HUES64 (cell line): Measurements from ENCODE around the gene VEPH1.

ENCODE experiments used
- H3K27ac ChIP-seq: 2 replicates; pipeline ENCODE4 v1.7.0; 2013; ENCODE audit warnings: low read depth, low read length, inconsistent platforms
- H3K27me3 ChIP-seq: 2 replicates; pipeline ENCODE4 v1.6.1; 2013; ENCODE audit warnings: mild to moderate bottlenecking, low read length; ENCODE audit not compliant: insufficient read depth
- H3K36me3 ChIP-seq: 2 replicates; pipeline ENCODE4 v1.6.1; 2013; ENCODE audit warnings: mild to moderate bottlenecking, low read length; ENCODE audit not compliant: insufficient read depth
- H3K4me1 ChIP-seq: 2 replicates; pipeline ENCODE4 v1.6.1; 2013; ENCODE audit warnings: mild to moderate bottlenecking, low read length, moderate library complexity; ENCODE audit not compliant: insufficient read depth
- H3K4me3 ChIP-seq: 2 replicates; pipeline ENCODE4 v1.5.1; 2013; ENCODE audit warnings: mild to moderate bottlenecking, low read length, moderate library complexity
- H3K9ac ChIP-seq: 2 replicates; pipeline ENCODE4 v1.6.1; 2013; ENCODE audit warnings: mild to moderate bottlenecking, low read depth, low read length
- H3K9me3 ChIP-seq: 2 replicates; pipeline ENCODE4 v1.6.1; 2013; ENCODE audit warnings: low read depth, low read length; ENCODE audit not compliant: insufficient read depth
- WGBS: fragments of 150-250, 120-280 bp; methylation state at CpG from one replicate; pipeline ENCODE4 v1.1.7; 2013; ENCODE audit warnings: missing lambda C conversion rate; 5-methylcytosine and 5-hydroxymethylcytosine counted together

Gene VEPH1

GRCh38 chr3:157279237-157279636, 224.0 kb downstream of the VEPH1 start:
- H3K4me1 ChIP-seq: peaks cover 12% of the 10 kb centered on the region
- H3K9ac ChIP-seq: no peak overlapping the region
- 96% methylated on average over 1 of the region's 1 CpG for WGBS
- H3K4me3 ChIP-seq: no peak overlapping the region
- H3K9me3 ChIP-seq: no peaks in the 10 kb centered on the region
- no peak overlapping the region for H3K27ac ChIP-seq
- H3K36me3 ChIP-seq: no peaks in the 10 kb centered on the region
- H3K27me3 ChIP-seq: no peaks in the 10 kb centered on the region

GRCh38 chr3:157276801-157277200, 226.4 kb downstream of the VEPH1 start:
- H3K4me3 ChIP-seq: no peak overlapping the region
- H3K9me3 ChIP-seq: no peaks in the 10 kb centered on the region
- no peaks in the 10 kb centered on the region for H3K27me3 ChIP-seq
- H3K27ac ChIP-seq: no peak overlapping the region
- no peak overlapping the region for H3K9ac ChIP-seq
- WGBS: 87% methylated on average over 3 of the region's 3 CpGs
- H3K4me1 ChIP-seq: peaks cover 23% of the 10 kb centered on the region
- no peaks in the 10 kb centered on the region for H3K36me3 ChIP-seq

- H3K27ac ChIP-seq: 0 out of 2 replicates have a peak overlapping the region, but pooled peaks have one; percentile 37
- no peaks in the 10 kb centered on the region for H3K9me3 ChIP-seq
- 84% methylated on average over 2 of the region's 2 CpGs for WGBS
- no peaks in the 10 kb centered on the region for H3K36me3 ChIP-seq
- no peak overlapping the region for H3K4me3 ChIP-seq
- H3K4me1 ChIP-seq: peaks cover 23% of the 10 kb centered on the region
- H3K27me3 ChIP-seq: no peaks in the 10 kb centered on the region
- no peak overlapping the region for H3K9ac ChIP-seq
Observed at GRCh38 chr3:157275832-157276231, 227.4 kb downstream of the VEPH1 start.

GRCh38 chr3:157274644-157275137, 228.5 kb downstream of the VEPH1 start:
- Histone ChIP-seq H3K36me3 (no peaks in the 10 kb centered on the region), H3K27ac (peak overlapping the region; percentile 83; the same call in 1 of the 2 replicates), H3K9me3 (no peaks in the 10 kb centered on the region), H3K4me3 (peak overlapping the region; percentile 0; the same call in 1 of the 2 replicates), H3K27me3 (no peaks in the 10 kb centered on the region), H3K4me1 (peaks cover 23% of the 10 kb centered on the region), H3K9ac (no peak overlapping the region)
- 10% methylated on average over 2 of the region's 2 CpGs for WGBS

- H3K36me3 ChIP-seq: no peaks in the 10 kb centered on the region
- no peak overlapping the region for H3K27ac ChIP-seq
- H3K4me3 ChIP-seq: no peak overlapping the region
- no peak overlapping the region for H3K9ac ChIP-seq
- no peaks in the 10 kb centered on the region for H3K9me3 ChIP-seq
- H3K27me3 ChIP-seq: no peaks in the 10 kb centered on the region
- H3K4me1 ChIP-seq: peaks cover 22% of the 10 kb centered on the region
- WGBS: 92% methylated on average over 8 of the region's 8 CpGs
Observed at GRCh38 chr3:157271283-157271882, 231.8 kb downstream of the VEPH1 start.

GRCh38 chr3:157268026-157268425, 235.2 kb downstream of the VEPH1 start:
- 93% methylated on average over 2 of the region's 2 CpGs for WGBS
- Histone ChIP-seq H3K9ac (no peak overlapping the region), H3K36me3 (no peaks in the 10 kb centered on the region), H3K4me3 (no peak overlapping the region), H3K4me1 (peaks cover 6% of the 10 kb centered on the region), H3K9me3 (no peaks in the 10 kb centered on the region), H3K27me3 (no peaks in the 10 kb centered on the region), H3K27ac (no peak overlapping the region)

- H3K27ac ChIP-seq: no peak overlapping the region
- no peaks in the 10 kb centered on the region for H3K36me3 ChIP-seq
- H3K27me3 ChIP-seq: no peaks in the 10 kb centered on the region
- H3K9ac ChIP-seq: no peak overlapping the region
- no peaks in the 10 kb centered on the region for H3K9me3 ChIP-seq
- peaks cover 26% of the 10 kb centered on the region for H3K4me1 ChIP-seq
- 98% methylated on average over 1 of the region's 1 CpG for WGBS
- no peak overlapping the region for H3K4me3 ChIP-seq
Observed at GRCh38 chr3:157265931-157266330, 237.3 kb downstream of the VEPH1 start.

GRCh38 chr3:157263027-157263426, 240.2 kb downstream of the VEPH1 start:
- Histone ChIP-seq H3K27ac (no peak overlapping the region), H3K36me3 (no peaks in the 10 kb centered on the region), H3K27me3 (no peaks in the 10 kb centered on the region), H3K9ac (no peak overlapping the region), H3K4me1 (peaks cover 28% of the 10 kb centered on the region), H3K4me3 (no peak overlapping the region), H3K9me3 (no peaks in the 10 kb centered on the region)
- 80% methylated on average over 1 of the region's 1 CpG for WGBS

- Histone ChIP-seq H3K27ac (no peak overlapping the region), H3K27me3 (no peaks in the 10 kb centered on the region), H3K9ac (no peak overlapping the region), H3K36me3 (no peaks in the 10 kb centered on the region), H3K4me3 (no peak overlapping the region), H3K4me1 (peaks cover 38% of the 10 kb centered on the region), H3K9me3 (no peaks in the 10 kb centered on the region)
- WGBS: 92% methylated on average over 6 of the region's 6 CpGs
Observed at GRCh38 chr3:157261000-157261399, 242.2 kb downstream of the VEPH1 start.

- WGBS: 91% methylated on average over 2 of the region's 2 CpGs
- no peak overlapping the region for H3K27ac ChIP-seq
- no peaks in the 10 kb centered on the region for H3K27me3 ChIP-seq
- H3K36me3 ChIP-seq: no peaks in the 10 kb centered on the region
- H3K4me1 ChIP-seq: peaks cover 45% of the 10 kb centered on the region
- no peak overlapping the region for H3K4me3 ChIP-seq
- no peaks in the 10 kb centered on the region for H3K9me3 ChIP-seq
- H3K9ac ChIP-seq: no peak overlapping the region
Observed at GRCh38 chr3:157259825-157260224, 243.4 kb downstream of the VEPH1 start.

GRCh38 chr3:157257101-157257500, 246.1 kb downstream of the VEPH1 start:
- H3K4me3 ChIP-seq: no peak overlapping the region
- no peaks in the 10 kb centered on the region for H3K9me3 ChIP-seq
- 0 out of 2 replicates have a peak overlapping the region, but pooled peaks have one; percentile 14 for H3K27ac ChIP-seq
- H3K9ac ChIP-seq: no peak overlapping the region
- peaks cover 30% of the 10 kb centered on the region for H3K4me1 ChIP-seq
- 90% methylated on average over 4 of the region's 5 CpGs for WGBS
- H3K27me3 ChIP-seq: no peaks in the 10 kb centered on the region
- no peaks in the 10 kb centered on the region for H3K36me3 ChIP-seq

GRCh38 chr3:157255797-157256196, 247.4 kb downstream of the VEPH1 start:
- Histone ChIP-seq H3K27ac (no peak overlapping the region; the same call in 1 of the 2 replicates), H3K36me3 (no peaks in the 10 kb centered on the region), H3K4me1 (peaks cover 17% of the 10 kb centered on the region), H3K4me3 (no peak overlapping the region), H3K9ac (no peak overlapping the region), H3K27me3 (no peaks in the 10 kb centered on the region), H3K9me3 (no peaks in the 10 kb centered on the region)
- WGBS: 31% methylated on average over 1 of the region's 1 CpG
